ENCODE measurements around the gene NLRP5.
"Not testable (repeated sequence)": the region's sequence is repeated elsewhere in the genome, so short reads cannot be mapped to it uniquely, and the experiment has no call there.

The NLRP5 gene

GRCh38 chr19:55986487-55986886, at the start of gene NLRP5:
Gene NLRP5 (plus strand): TSS chr19:55986775.
- no peak for DNase-seq (ENCODE audit: low read depth)

GRCh38 chr19:55939206-55939605, 47.4 kb upstream of the NLRP5 start:
- no peak for DNase-seq (ENCODE audit: low read depth)

GRCh38 chr19:55940306-55940705, 46.3 kb upstream of the NLRP5 start:
- DNase-seq (ENCODE audit: low read depth): no peak

DNA sequence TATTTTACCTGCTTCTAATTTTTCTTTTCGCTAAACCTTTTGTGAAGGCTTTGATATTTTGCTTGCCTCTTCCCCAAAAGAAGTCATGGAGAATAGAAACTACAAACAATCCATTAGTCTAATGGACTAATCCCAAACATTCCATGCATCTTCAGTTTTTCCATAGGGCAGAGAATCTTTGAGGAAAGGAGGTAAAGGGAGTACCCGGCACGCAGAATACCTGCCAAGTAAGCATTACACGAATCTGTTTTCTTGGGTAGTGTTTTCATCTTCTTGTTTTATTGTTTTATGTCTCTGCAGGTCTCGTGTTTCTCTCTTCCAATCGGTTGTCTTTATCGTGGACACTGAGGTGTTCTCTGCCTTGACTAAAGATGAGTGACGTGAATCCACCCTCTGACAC, 39.0 kb upstream of the NLRP5 start, which contains the start of gene NLRP8:
Gene NLRP8 (plus strand): TSS at position 301 of the 400 bp plus-strand sequence.
- no peak for DNase-seq (ENCODE audit: low read depth)

- DNase-seq (ENCODE audit: low read depth): not testable (repeated sequence)
These were observed 36.0 kb upstream of the NLRP5 start for GRCh38 chr19:55950566-55950965.

GRCh38 chr19:55956431-55956830, 30.1 kb upstream of the NLRP5 start:
- DNase-seq (ENCODE audit: low read depth): no peak

GRCh38 chr19:55958356-55958755, 28.2 kb upstream of the NLRP5 start:
- DNase-seq (ENCODE audit: low read depth): no peak

- no peak for DNase-seq (ENCODE audit: low read depth)
These were observed 26.4 kb upstream of the NLRP5 start for GRCh38 chr19:55959996-55960675.

- no peak for DNase-seq (ENCODE audit: low read depth)
These were observed 24.4 kb upstream of the NLRP5 start for GRCh38 chr19:55962186-55962585.

GRCh38 chr19:55973982-55974381, 12.6 kb upstream of the NLRP5 start:
- DNase-seq (ENCODE audit: low read depth): no peak

GRCh38 chr19:55980415-55980814, 6.2 kb upstream of the NLRP5 start:
- DNase-seq (ENCODE audit: low read depth): no peak

GRCh38 chr19:55985254-55985653, 1.3 kb upstream of the NLRP5 start:
- no peak for DNase-seq (ENCODE audit: low read depth)

GRCh38 chr19:55990831-55991230, 4.3 kb downstream of the NLRP5 start:
- no peak for DNase-seq (ENCODE audit: low read depth)

GRCh38 chr19:55993492-55993891, 6.9 kb downstream of the NLRP5 start:
- DNase-seq (ENCODE audit: low read depth): no peak

- DNase-seq (ENCODE audit: low read depth): no peak
These were observed 28.2 kb downstream of the NLRP5 start for GRCh38 chr19:56014765-56015164.

DNA sequence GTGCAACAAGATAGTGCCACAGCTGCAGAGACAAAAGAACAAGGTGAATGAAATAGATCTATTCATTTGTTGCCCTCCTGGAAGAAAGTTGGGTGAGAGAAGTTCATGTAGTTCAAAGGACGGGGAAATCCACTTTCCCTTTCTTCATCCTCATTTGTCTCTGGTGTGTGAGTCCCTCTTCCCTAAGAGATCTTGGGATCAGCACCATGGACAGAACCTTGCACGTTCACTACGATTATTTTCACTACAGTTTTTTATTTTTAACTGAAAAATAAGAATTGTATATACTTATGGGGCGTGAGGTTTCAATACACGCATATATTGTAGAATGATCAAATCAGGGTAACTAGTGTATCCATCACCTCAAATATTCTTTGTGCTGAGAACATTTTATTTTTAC, 29.2 kb downstream of the NLRP5 start:
- no peak for DNase-seq (ENCODE audit: low read depth)

DNA sequence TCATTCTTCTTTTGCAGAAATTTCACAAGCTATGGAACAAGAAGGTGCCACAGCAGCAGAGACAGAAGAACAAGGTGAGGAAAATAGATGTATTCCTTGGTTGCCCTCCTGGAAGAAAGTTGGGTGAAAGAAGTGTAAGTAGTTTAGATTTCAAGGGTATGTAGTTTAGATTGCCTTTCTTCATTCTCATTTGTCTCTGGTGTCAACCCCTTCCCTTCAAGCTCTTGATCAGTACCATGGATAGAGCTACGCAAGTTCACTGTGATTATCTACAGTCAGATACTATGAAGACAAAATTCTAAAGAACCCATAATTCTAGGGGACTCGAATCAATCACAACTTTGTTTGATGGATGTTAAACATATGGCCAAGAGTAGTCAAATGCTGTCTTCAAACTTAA, 32.8 kb downstream of the NLRP5 start:
- DNase-seq (ENCODE audit: low read depth): not testable (repeated sequence)

DNA sequence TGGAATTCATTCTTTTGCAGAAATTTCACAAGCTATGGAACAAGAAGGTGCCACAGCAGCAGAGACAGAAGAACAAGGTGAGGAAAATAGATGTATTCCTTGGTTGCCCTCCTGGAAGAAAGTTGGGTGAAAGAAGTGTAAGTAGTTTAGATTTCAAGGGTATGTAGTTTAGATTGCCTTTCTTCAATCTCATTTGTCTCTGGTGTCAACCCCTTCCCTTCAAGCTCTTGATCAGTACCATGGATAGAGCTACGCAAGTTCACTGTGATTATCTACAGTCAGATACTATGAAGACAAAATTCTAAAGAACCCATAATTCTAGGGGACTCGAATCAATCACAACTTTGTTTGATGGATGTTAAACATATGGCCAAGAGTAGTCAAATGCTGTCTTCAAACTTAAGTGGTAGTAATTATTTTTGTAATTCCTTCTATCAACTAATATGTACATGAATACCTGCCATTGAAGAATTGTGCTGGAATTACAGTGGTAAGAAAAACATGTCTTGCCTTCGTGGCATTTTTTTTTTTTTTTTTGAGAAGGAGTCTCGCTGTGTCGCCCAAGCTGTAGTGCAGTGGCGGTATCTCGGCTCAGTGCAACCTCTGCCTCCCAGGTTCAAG, 33.9 kb downstream of the NLRP5 start:
- not testable (repeated sequence) for DNase-seq (ENCODE audit: low read depth)

- no peak for DNase-seq (ENCODE audit: low read depth)
These were observed 40.2 kb downstream of the NLRP5 start for GRCh38 chr19:56026769-56027168.

DNA sequence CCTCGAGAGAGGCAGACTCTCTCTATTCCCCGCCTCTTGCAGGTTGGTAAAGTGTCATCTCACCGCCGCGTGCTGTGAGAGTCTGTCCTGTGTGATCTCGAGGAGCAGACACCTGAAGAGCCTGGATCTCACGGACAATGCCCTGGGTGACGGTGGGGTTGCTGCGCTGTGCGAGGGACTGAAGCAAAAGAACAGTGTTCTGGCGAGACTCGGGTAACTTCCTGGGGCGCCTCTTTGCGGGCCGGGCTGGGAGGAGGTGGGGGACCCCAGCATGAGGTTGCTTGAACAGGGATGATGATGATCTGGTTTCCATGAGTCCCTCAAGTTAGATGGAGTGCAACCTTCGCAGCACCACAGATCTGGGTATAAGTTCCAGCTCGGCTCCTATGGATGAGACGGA, 67.0 kb downstream of the NLRP5 start:
- DNase-seq (ENCODE audit: low read depth): no peak

- peak; percentile 46 for DNase-seq (ENCODE audit: low read depth)
These were observed 79.8 kb downstream of the NLRP5 start for GRCh38 chr19:56066152-56067023.

DNA sequence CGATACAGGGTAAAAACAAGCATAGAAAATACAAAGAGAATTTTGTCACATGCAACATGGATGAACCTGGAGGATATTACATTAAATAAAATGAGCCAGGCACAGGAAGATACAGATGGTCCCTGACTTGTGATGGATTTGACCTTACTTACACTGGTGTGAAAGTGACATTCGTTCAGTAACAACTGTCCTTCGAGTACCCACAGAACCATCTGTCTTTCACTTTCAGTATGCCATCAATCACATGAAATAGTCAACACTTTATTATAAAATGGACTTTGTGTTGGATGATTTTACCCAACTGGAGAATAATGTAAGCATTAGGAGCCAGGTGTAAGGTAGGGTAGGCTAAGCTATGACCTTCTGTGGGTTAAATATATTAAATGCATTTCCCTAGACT, 83.1 kb downstream of the NLRP5 start:
- no peak for DNase-seq (ENCODE audit: low read depth)

DNA sequence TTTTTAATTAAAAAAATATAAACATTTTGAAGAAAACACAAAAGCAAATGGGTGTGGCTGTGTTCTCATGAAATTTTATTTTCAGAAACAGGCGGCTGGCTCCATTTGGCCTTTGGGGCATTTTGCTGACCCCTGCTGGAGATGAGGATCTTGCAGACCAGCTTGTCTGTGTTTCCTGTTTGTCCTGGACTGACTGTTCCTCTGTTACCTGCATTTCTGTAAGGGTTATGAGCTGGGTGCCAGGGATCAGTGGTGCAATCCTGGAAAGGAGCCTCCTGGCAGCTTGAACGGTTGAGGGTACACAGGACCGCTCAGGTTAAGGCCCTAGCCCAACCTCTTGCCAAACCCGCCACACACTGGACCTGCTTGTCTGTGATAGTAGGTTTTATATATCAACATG, 84.6 kb downstream of the NLRP5 start:
- DNase-seq (ENCODE audit: low read depth): no peak
